Choroid plexus epithelial cell (primary cell): ENCODE measurements around the gene NUP160.
"Not testable (repeated sequence)": the region's sequence is repeated elsewhere in the genome, so short reads cannot be mapped to it uniquely, and the experiment has no call there.

Experiments
- DNase-seq: peaks from one replicate; pipeline ENCODE4 v3.0.0-alpha.2; 2010; ENCODE audit warnings: low read depth
- H3K4me3 ChIP-seq: 2 replicates; pipeline ENCODE4 v1.5.1; 2011; ENCODE audit warnings: low read depth, mild to moderate bottlenecking, control low read depth, low read length, moderate library complexity
- CTCF ChIP-seq: conservative IDR thresholded peaks from 2 replicates; pipeline ENCODE4 v1.5.1; 2011; ENCODE audit warnings: low read depth, mild to moderate bottlenecking, control low read depth, inconsistent platforms, low read length, moderate library complexity

Gene NUP160

DNA sequence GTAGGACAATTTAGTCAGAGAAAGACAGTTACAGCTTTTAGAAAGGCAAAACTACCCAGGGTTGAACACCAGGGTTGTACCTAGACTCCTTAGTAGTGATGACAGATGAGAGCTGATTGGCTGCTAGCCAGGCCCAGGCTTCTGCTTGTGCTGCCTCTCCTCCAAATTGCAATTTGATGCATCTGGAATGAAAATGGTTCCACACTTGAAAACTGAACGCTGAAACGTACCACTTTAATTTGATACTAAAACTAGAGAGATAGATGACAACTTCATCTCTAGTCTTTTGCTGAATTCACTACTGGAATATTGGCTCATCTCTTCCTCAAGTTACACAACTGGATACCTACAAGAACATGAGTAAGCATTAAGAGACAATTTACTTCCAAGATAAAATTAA, 61.8 kb downstream of the NUP160 start:
- DNase-seq = peak; percentile 67
- TF ChIP-seq CTCF = no peak
- H3K4me3 ChIP-seq = no peak overlapping the region

DNA sequence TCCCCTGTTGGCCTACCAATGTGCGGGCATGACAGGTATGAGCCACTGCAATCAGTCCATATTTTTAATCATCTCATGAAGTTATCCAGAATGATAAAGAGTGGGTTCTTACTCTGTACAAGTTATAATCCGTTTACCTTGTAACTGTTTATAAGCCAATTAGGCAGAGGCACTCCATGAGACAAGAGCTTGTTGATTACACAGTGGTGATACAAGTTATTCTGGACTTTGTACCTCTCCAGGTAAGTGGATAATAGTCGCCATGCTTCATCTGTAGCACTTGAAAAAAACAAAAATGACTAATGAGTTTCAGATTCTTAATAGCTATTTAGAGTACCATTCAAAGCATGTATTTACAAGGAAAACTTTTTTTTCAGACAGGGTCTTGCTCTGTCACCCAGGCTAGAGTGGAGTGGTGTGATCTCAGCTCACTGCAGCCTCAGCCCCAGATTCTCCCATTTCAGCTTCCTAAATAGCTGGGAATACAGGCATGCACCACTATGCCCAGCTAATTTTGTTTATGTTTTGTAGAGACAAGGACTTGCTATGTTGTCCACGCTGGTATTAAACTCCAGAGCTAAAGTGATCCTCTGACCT, 63.3 kb downstream of the NUP160 start:
- TF ChIP-seq CTCF = no peak
- H3K4me3 ChIP-seq = no peak overlapping the region
- DNase-seq = no peak

DNA sequence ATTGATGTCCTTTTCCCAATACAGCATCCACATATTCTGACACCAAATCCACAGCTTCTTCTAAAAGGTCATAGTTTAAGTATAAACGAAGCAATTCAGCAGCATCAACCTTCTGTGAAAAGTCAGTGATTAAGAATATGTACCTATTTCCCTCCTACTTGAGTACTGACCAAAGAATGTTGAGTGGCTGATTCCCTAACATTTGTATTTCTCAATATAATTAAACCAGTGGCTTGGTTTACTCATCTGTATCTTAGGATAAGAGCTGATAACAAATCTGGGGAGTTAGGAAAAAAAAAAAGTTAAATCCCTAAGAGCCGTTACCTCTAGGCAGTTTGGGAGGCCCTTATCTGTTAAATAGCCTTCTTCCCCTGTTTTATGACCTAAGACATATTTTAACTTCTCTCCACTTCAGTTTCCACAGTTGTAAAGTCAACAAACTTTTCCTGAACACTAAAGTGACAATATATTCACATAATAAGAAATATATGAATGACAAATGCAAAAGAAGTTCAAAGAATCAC, 65.0 kb downstream of the NUP160 start:
- no peak for TF ChIP-seq CTCF
- no peak overlapping the region for H3K4me3 ChIP-seq
- no peak for DNase-seq

GRCh38 chr11:47778878-47779483, 69.2 kb downstream of the NUP160 start:
- no peak for DNase-seq
- TF ChIP-seq CTCF = no peak
- no peak overlapping the region for H3K4me3 ChIP-seq

- H3K4me3 ChIP-seq = no peak overlapping the region
- no peak for TF ChIP-seq CTCF
- DNase-seq = no peak
Measured at GRCh38 chr11:47775240-47775869, 72.8 kb downstream of the NUP160 start.

DNA sequence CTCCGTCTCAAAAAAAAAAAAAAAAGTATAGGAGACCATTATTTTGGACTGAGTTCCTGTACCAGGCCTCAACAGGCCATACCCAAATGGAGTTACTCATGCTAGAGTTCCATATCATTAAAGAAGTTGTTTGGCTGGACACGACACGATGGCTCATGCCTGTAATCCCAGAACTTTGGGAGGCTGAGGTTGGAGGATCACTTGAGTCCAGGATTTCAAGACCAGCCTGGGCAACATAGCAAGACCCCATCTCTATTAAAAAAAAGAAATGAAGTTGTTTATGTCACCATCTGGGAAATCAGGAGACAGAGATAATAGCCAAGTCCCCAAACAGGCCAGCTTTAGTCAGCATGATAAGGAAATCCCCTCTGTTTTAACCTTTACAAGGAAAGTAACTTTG, 74.3 kb downstream of the NUP160 start:
- DNase-seq = no peak
- H3K4me3 ChIP-seq = no peak overlapping the region
- TF ChIP-seq CTCF = no peak

- DNase-seq, H3K4me3 ChIP-seq: not testable (repeated sequence)
Measured at GRCh38 chr11:47769556-47769955, 78.6 kb downstream of the NUP160 start.
